ENCODE data around the gene SP2.

The SP2 gene

GRCh38 chr17:47896672-47897490 is 845 bp downstream of the SP2 start:
- Histone ChIP-seq H3K27ac (ENCODE audit: poor library complexity, severe bottlenecking) (peak overlapping the region; percentile 72), H3K27me3 (ENCODE audit: insufficient read depth, poor library complexity, severe bottlenecking) (no peaks in the 10 kb centered on the region), H3K36me3 (ENCODE audit: low read depth) (peaks cover 9% of the 10 kb centered on the region; the same call in 1 of the 2 replicates), H3K4me1 (ENCODE audit: insufficient read depth, poor library complexity, severe bottlenecking) (peaks cover 8% of the 10 kb centered on the region), H3K4me3 (ENCODE audit: severe bottlenecking) (peak overlapping the region; percentile 92), H3K9me3 (ENCODE audit: severe bottlenecking) (no peaks in the 10 kb centered on the region)
- no peak for TF ChIP-seq CTCF (IDR thresholded peaks at IDR 0.05; ENCODE audit: poor library complexity, severe bottlenecking)
- DNase-seq (ENCODE audit: low spot score): no peak
- ATAC-seq (ENCODE audit: low read depth): peak; percentile 1; the same call in 2 of the 3 replicates

- Histone ChIP-seq H3K27me3 (ENCODE audit: insufficient read depth, poor library complexity, severe bottlenecking) (no peaks in the 10 kb centered on the region), H3K27ac (ENCODE audit: poor library complexity, severe bottlenecking) (peak overlapping the region; percentile 72), H3K36me3 (ENCODE audit: low read depth) (peaks cover 9% of the 10 kb centered on the region; the same call in 1 of the 2 replicates), H3K4me1 (ENCODE audit: insufficient read depth, poor library complexity, severe bottlenecking) (peaks cover 8% of the 10 kb centered on the region), H3K9me3 (ENCODE audit: severe bottlenecking) (no peaks in the 10 kb centered on the region), H3K4me3 (ENCODE audit: severe bottlenecking) (peak overlapping the region; percentile 92)
- ATAC-seq (ENCODE audit: low read depth) (no peak), DNase-seq (ENCODE audit: low spot score) (no peak)
- no peak for TF ChIP-seq CTCF (IDR thresholded peaks at IDR 0.05; ENCODE audit: poor library complexity, severe bottlenecking)
These were observed 1.5 kb downstream of the SP2 start for GRCh38 chr17:47897561-47897960.

GRCh38 chr17:47898241-47898640 is 2.2 kb downstream of the SP2 start:
- no peak overlapping the region for H3K4me3 ChIP-seq (ENCODE audit: severe bottlenecking)
- no peaks in the 10 kb centered on the region for H3K27me3 ChIP-seq (ENCODE audit: insufficient read depth, poor library complexity, severe bottlenecking)
- no peak for DNase-seq (ENCODE audit: low spot score)
- TF ChIP-seq CTCF (IDR thresholded peaks at IDR 0.05; ENCODE audit: poor library complexity, severe bottlenecking): no peak
- no peak for ATAC-seq (ENCODE audit: low read depth)
- H3K4me1 ChIP-seq (ENCODE audit: insufficient read depth, poor library complexity, severe bottlenecking): peaks cover 8% of the 10 kb centered on the region
- H3K9me3 ChIP-seq (ENCODE audit: severe bottlenecking): no peaks in the 10 kb centered on the region
- peaks cover 9% of the 10 kb centered on the region; the same call in 1 of the 2 replicates for H3K36me3 ChIP-seq (ENCODE audit: low read depth)
- H3K27ac ChIP-seq (ENCODE audit: poor library complexity, severe bottlenecking): no peak overlapping the region

- H3K27me3 ChIP-seq (ENCODE audit: insufficient read depth, poor library complexity, severe bottlenecking): no peaks in the 10 kb centered on the region
- DNase-seq (ENCODE audit: low spot score) (no peak), ATAC-seq (ENCODE audit: low read depth) (no peak)
- no peak overlapping the region for H3K4me3 ChIP-seq (ENCODE audit: severe bottlenecking)
- H3K27ac ChIP-seq (ENCODE audit: poor library complexity, severe bottlenecking): no peak overlapping the region
- H3K9me3 ChIP-seq (ENCODE audit: severe bottlenecking): no peaks in the 10 kb centered on the region
- H3K4me1 ChIP-seq (ENCODE audit: insufficient read depth, poor library complexity, severe bottlenecking): peaks cover 8% of the 10 kb centered on the region
- no peak for TF ChIP-seq CTCF (IDR thresholded peaks at IDR 0.05; ENCODE audit: poor library complexity, severe bottlenecking)
- H3K36me3 ChIP-seq (ENCODE audit: low read depth): peaks cover 9% of the 10 kb centered on the region; the same call in 1 of the 2 replicates
These were observed 3.6 kb downstream of the SP2 start for GRCh38 chr17:47899643-47900042.

GRCh38 chr17:47901423-47901822 is 5.4 kb downstream of the SP2 start:
- DNase-seq (ENCODE audit: low spot score): no peak
- Histone ChIP-seq H3K4me1 (ENCODE audit: insufficient read depth, poor library complexity, severe bottlenecking) (peaks cover 16% of the 10 kb centered on the region), H3K9me3 (ENCODE audit: severe bottlenecking) (no peaks in the 10 kb centered on the region), H3K36me3 (ENCODE audit: low read depth) (peaks cover 13% of the 10 kb centered on the region; the same call in 1 of the 2 replicates), H3K4me3 (ENCODE audit: severe bottlenecking) (no peak overlapping the region), H3K27me3 (ENCODE audit: insufficient read depth, poor library complexity, severe bottlenecking) (no peaks in the 10 kb centered on the region), H3K27ac (ENCODE audit: poor library complexity, severe bottlenecking) (no peak overlapping the region)
- no peak for TF ChIP-seq CTCF (IDR thresholded peaks at IDR 0.05; ENCODE audit: poor library complexity, severe bottlenecking)
- no peak for ATAC-seq (ENCODE audit: low read depth)
